GM12865 (cell line): ENCODE measurements around the gene TRAPPC3.

ENCODE experiments used
- DNase-seq: peaks from one replicate; pipeline ENCODE4 v3.0.0; 2010; ENCODE audit warnings: low read depth
- H3K4me3 ChIP-seq: 2 replicates; pipeline ENCODE4 v1.5.1; 2011; ENCODE audit warnings: mild to moderate bottlenecking, low read depth, low read length, control low read depth
- TF ChIP-seq, protein P1 (sequence below): IDR thresholded peaks from 2 replicates; pipeline ENCODE4 v1.5.1; 2011; ENCODE audit warnings: low read length, control low read depth, low read depth, inconsistent platforms; ENCODE audit not compliant: insufficient read depth; ENCODE audit errors: missing control alignments

Gene TRAPPC3

DNA sequence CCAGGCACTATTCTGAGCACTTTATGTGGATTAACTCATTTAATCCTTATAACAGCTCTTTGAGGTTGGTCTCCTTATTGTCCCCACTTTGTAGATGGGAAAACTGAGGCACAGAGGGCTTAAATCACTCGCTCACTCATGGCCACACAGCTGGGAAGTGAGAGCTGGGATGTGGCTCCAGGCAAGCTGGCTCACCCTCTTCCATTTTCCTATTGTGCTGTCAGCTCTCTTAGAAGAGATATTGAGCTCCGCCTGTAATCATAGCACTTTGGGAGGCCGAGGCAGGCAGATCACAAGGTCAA, 20.4 kb downstream of the TRAPPC3 start:
- TF ChIP-seq, protein P1, sequence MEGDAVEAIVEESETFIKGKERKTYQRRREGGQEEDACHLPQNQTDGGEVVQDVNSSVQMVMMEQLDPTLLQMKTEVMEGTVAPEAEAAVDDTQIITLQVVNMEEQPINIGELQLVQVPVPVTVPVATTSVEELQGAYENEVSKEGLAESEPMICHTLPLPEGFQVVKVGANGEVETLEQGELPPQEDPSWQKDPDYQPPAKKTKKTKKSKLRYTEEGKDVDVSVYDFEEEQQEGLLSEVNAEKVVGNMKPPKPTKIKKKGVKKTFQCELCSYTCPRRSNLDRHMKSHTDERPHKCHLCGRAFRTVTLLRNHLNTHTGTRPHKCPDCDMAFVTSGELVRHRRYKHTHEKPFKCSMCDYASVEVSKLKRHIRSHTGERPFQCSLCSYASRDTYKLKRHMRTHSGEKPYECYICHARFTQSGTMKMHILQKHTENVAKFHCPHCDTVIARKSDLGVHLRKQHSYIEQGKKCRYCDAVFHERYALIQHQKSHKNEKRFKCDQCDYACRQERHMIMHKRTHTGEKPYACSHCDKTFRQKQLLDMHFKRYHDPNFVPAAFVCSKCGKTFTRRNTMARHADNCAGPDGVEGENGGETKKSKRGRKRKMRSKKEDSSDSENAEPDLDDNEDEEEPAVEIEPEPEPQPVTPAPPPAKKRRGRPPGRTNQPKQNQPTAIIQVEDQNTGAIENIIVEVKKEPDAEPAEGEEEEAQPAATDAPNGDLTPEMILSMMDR, result no peak
- DNase-seq, result no peak
- H3K4me3 ChIP-seq, result no peak overlapping the region

DNA sequence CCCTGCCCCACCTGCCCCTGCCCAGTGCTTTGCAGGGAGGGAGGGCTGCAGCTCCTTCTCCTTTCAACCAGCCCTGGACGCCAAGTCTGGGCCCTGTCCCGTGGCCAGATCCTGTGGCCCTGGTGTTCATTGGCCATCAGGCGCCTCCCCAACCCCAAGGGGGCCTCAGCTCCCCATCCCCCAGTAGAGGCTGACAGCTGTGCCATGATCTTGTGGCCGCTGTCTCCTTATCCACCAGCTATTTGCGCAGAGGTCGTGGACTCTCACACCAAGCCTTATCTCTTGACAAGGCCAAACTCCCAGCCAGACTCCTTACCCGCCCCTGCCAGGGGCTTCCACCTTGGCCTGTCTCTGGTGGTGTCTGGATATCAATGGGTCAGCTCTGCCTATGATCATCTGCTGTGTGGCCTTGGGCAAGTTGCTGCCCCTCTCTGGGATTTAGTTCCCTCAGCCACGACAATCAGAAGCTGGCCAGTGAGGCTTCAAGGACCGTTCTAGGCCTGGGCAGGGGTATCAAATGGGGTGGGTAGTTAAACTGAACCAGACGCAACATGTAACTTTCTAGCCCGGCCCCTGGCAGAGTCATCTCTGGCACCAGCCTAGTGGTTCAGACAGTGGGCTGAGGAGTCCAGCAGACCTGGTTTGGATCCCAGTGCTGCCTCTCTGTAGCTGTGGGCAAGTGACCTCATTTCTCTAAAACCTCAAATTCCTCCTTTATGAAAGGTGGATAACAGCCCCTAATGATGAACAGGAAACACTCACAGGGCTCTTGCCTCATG, 21.0 kb downstream of the TRAPPC3 start:
- H3K4me3 ChIP-seq, result no peak overlapping the region
- no peak for DNase-seq
- TF ChIP-seq, protein P1, result no peak

DNA sequence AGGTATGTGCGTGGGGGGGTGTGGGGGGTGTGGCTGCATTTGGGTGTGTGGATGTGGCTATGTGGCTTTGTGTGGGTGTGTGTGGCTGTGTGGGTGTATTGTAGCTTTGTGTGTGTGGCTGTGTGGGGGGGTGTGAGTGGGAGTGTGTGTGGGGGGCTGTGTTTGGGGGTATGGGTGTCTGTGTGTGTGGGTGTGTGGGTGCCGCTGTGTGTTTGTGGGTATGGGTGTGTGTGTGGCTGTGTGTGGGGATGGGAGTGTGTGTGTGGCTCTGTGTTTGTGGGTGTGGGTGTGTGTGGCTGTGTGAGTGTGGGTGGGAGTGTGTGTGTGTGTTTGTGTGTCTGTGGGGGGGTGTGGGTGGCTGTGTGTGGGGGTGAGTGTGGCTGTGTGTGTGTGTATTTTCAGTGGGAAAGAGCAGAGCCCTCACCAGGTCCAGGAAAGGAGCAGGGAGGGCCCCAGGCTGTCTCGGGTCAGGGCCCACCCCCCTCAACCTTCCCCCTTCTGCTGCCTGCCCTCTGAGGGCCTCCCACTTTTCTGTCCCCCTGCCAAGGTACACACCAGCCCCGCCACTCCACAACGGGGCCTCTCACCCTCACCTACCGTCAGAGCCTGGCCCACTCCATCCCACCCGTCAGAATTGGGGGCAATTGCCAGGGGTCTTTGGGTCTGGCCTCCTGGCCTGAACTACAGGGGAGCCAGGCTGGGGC, 22.3 kb downstream of the TRAPPC3 start:
- no peak for DNase-seq
- H3K4me3 ChIP-seq, result no peak overlapping the region
- TF ChIP-seq, protein P1, result no peak

DNA sequence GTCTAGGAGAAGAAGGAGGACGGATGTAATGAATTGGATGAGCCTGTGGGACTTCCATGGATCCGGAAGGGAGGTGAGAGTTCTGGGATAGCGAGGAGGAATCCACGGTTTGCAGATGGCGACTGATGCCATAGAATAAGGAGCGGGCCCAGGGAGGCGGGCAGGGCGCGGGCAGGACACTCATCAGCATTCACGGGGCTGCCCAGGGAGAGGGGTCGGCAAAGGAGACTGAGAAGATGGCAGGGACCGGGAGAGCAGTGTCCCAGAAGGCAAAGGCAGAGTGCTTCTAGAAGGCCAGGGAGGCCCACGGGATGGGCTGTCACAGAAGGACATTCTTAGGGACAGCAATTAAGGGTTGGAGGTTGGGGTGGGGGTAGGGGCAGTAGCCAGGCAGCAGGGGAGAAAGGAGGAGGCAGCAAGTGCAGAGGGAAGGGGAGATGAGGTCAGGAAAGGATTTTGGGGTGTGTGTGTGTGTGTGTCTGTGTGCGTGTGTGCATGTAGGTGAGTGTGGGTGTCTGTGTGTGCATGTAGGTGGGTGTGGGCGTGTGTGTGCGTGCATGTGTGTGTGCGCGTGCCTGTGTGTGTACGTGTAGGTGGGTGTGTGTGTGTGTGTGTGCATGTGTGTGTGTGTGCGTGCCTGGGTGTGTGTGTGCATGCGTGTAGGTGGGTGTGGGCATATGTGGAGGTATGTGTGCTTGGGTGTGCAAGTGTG, 23.1 kb downstream of the TRAPPC3 start:
- H3K4me3 ChIP-seq, result no peak overlapping the region
- DNase-seq, result no peak
- TF ChIP-seq, protein P1, result no peak

DNA sequence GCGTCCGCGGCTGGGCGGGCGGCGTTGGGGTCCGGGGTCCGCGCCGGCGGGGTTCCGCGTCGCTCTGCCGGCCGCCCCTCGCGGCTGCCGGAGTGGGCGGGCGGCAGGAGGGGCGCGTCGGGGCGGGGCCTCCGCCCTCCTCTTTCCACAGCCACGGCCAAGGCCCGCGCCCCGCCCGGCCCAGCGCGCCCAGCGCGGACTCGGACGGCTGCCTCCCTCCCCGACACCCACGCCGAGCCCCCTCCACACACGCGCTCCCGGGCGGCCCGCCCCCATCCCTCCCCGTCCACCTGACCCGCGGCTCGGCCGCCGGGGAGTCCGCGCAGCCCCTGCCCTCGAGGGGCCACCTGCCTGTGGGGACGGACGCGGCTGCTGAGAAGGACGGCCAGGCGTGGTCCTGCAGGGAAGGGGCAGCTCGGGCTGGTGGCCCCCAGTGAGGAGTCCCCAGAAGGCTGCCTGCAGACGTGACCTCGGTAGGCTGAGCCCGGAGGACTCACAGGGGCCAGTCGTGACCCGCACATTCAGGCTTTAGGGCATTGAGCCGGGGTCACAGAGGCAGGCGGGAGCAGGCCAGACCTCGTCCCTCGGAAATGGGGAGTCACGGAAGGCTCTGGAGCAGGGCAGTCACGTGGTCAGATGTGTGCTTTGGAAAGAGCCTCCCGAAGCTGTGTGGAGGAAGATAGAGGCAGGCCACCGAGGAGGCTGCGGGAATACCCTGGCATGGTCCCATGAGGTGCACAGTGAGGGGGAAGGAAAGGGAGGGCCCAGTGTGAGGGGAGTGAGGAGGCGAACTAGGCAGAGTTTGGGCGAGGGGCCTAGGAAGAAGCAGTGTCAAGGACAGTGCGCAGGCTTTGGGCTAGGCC, 23.9 kb downstream of the TRAPPC3 start, which contains the start of gene COL8A2:
Gene COL8A2 (minus strand): TSS at position 94 of the 863 bp plus-strand sequence. CDS start 24,980 bp downstream, outside the sequence.
- TF ChIP-seq, protein P1, result no peak
- no peak within 1 kb of the TSS for H3K4me3 ChIP-seq
- DNase-seq, result no peak

DNA sequence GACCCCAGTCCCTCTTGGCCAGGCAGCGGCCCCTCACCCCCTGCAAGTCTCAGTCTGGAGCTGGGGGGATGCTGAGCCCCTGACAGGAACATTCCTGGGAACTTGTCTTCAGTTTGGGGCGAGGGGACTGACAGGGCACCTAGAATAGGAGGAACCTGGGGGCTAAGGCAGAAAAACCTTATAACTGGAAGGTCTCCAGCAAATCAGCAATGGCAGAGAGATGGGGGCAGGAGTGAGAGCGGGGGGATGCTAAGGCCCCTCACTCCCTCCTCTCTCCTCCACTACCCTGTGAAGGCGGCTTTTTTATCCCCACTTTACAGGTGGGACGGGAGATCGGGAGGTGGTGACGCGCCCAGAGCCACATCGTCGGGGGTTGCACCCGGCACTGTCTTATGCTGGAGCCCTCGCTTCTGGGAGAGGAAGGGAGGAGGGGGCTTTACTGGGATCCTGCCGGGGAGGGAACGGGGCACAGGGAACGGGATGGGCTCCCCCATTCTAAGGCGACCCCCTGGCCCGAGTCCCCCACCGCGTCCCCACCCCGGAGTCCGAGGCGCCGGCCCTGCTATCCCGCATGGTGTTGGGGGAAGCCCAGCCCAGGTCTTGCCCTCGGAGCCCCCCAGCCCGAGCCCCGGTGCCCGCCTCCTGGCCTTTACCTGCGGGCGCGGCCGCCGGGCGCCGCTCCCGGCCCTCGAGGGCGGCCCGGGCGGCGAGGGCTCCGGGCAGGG, 24.7 kb downstream of the TRAPPC3 start:
- TF ChIP-seq, protein P1, result no peak
- no peak overlapping the region for H3K4me3 ChIP-seq
- no peak for DNase-seq
